Ovary (tissue), 9 donors: ENCODE data around the gene SLC9A9. TPM values are rescaled to one million over a fixed set of nuclear protein-coding genes. Genes with fewer than 3 reads are reported as not detected.

Source experiments
- DNase-seq, 5 donors: peaks; one replicate each; pipeline ENCODE4 v3.0.0-alpha.2; 2019 to 2020
- H3K27ac ChIP-seq, 2 donors: fragments of 200-600 bp; one replicate each; pipeline versions ENCODE4 v1.5.1 to v1.8.0; 2019 to 2022
- H3K27me3 ChIP-seq: fragments of 200-600 bp; one replicate; pipeline ENCODE4 v1.8.0; 2022
- H3K36me3 ChIP-seq: fragments of 200-600 bp; sonication (generic); one replicate; pipeline ENCODE4 v1.5.1; 2019
- H3K4me1 ChIP-seq: one replicate; pipeline ENCODE4 v1.8.1; 2013; ENCODE audit warnings: mild to moderate bottlenecking, moderate library complexity; ENCODE audit not compliant: insufficient read depth
- H3K4me3 ChIP-seq: fragments of 200-600 bp; sonication (generic); one replicate; pipeline ENCODE4 v1.5.1; 2017
- H3K9me3 ChIP-seq, 2 donors: fragments of 200-600 bp in 1 of 2; sonication (generic) in 1 of 2; one replicate each; pipeline versions ENCODE4 v1.5.1 to v1.8.1; 2013 to 2019; ENCODE audit warnings: mild to moderate bottlenecking in 1 of 2, moderate library complexity in 1 of 2
- CTCF ChIP-seq, 3 donors: fragments of 450-650 bp in 2 of 3; fragments of 200-600 bp in 1 of 3; IDR thresholded peaks; one replicate each; pipeline versions ENCODE4 v1.5.1 to v1.8.0; 2016 to 2022; ENCODE audit warnings: antibody characterized with exemption in 3 of 3, mild to moderate bottlenecking in 1 of 3
- EP300 ChIP-seq: sonication (generic); formaldehyde crosslinking; IDR thresholded peaks from one replicate; pipeline ENCODE4 v1.6.1; 2017; ENCODE audit warnings: antibody characterized with exemption
- POLR2A ChIP-seq: fragments of 450-650 bp; IDR thresholded peaks from one replicate; pipeline ENCODE4 v1.6.1; 2017; ENCODE audit warnings: antibody characterized with exemption, mild to moderate bottlenecking, moderate library complexity
- WGBS, 3 donors: extraction: QIAGEN DNeasy Blood & Tissue Kit in 1 of 3; methylation state at CpG; one replicate each; pipeline versions ENCODE4 v1.1.5 to v1.1.7; 2013 to 2017; 5-methylcytosine and 5-hydroxymethylcytosine counted together
- intact Hi-C, 4 donors: fragments of 100-400 bp; cut with DNase I; formaldehyde crosslinking; loops; one replicate each; pipeline versions ENCODE4 v1.11.0 to v1.15.1; 2022 to 2023
- polyA plus RNA-seq, 2 donors: library from polyadenylated mRNA; stranded (reverse); fragments of 200-250 nt in 1 of 2; fragments of 350-450 nt in 1 of 2; fragmentation: Illumina TruSeq in 1 of 2; extraction: RNeasy Lipid Tissue Mini Kit (QIAGEN cat#74804) in 1 of 2; gene quantifications; one replicate each; pipeline ENCODE4 v1.2.3, GENCODE V29; 2013 to 2014
- total RNA-seq, 7 donors: library from RNA; depleted of rRNA in 2 of 7; stranded (reverse); fragments of >200 nt in 2 of 7; fragmentation: NEBNext Ultra II Directional in 3 of 7; extraction: Animal tissue kit (Norgen Biotek cat#: 25700) in 3 of 7; gene quantifications; one replicate each; pipeline versions ENCODE4 v1.1.0 to v1.2.4, GENCODE V29; 2016 to 2023
- donor health status: DM: no; HTN: no; CAD: no; lungs with moderate emphysema.
- donor health status: DM: no; HTN: no; CAD: no.
- donor health status: Bipolar disorder and iron deficiency.
- donor health status: DM: yes; HTN: yes; CAD: no.
- donor health status: DM: no; HTN: no; CAD: no.
- donor health status: DM: yes; HTN: yes; CAD: no.

SLC9A9 gene
- total and polyA plus RNA-seq, 9 donors, result 7.0 to 22.7 (median 13.5) TPM

- 10 to 31% (median 13%) methylated on average over 3 of the region's 3 CpGs for WGBS, 3 donors
- H3K9me3 ChIP-seq, result no peaks in the 10 kb centered on the region
- H3K4me1 ChIP-seq, result no peaks in the 10 kb centered on the region
- no peak overlapping the region for H3K4me3 ChIP-seq
- DNase-seq, result no peak
- H3K36me3 ChIP-seq, result no peaks in the 10 kb centered on the region
- no peaks in the 10 kb centered on the region for H3K27me3 ChIP-seq
- intact Hi-C loops, result no loop called here
- H3K27ac ChIP-seq, result no peak overlapping the region
- TF ChIP-seq CTCF (IDR thresholded peaks at IDR 0.05) (no peak), POLR2A (no peak), EP300 (no peak)
These were observed 426.7 kb downstream of the SLC9A9 start for GRCh38 chr3:143421556-143421955.

GRCh38 chr3:143419611-143420010, 428.7 kb downstream of the SLC9A9 start:
- Histone ChIP-seq H3K27ac (no peak overlapping the region), H3K9me3 (no peaks in the 10 kb centered on the region), H3K4me1 (no peaks in the 10 kb centered on the region), H3K36me3 (no peaks in the 10 kb centered on the region), H3K4me3 (no peak overlapping the region), H3K27me3 (no peaks in the 10 kb centered on the region)
- DNase-seq, result no peak
- intact Hi-C loops, result no loop called here
- TF ChIP-seq EP300, result no peak
- no peak for TF ChIP-seq CTCF (IDR thresholded peaks at IDR 0.05)
- no peak for TF ChIP-seq POLR2A
- 89 to 95% (median 95%) methylated on average over 3 of the region's 3 CpGs for WGBS, 3 donors

- Histone ChIP-seq H3K4me3 (no peak overlapping the region), H3K27ac (no peak overlapping the region), H3K4me1 (no peaks in the 10 kb centered on the region), H3K27me3 (no peaks in the 10 kb centered on the region), H3K9me3 (no peaks in the 10 kb centered on the region), H3K36me3 (no peaks in the 10 kb centered on the region)
- WGBS, 3 donors, result 93 to 98% (median 98%) methylated on average over 3 of the region's 3 CpGs
- intact Hi-C loops, result no loop called here
- no peak for DNase-seq
- TF ChIP-seq EP300 (no peak), CTCF (IDR thresholded peaks at IDR 0.05) (no peak), POLR2A (no peak)
These were observed 429.9 kb downstream of the SLC9A9 start for GRCh38 chr3:143418391-143418790.

- no peaks in the 10 kb centered on the region for H3K4me1 ChIP-seq
- no peak overlapping the region for H3K4me3 ChIP-seq
- H3K27ac ChIP-seq, result no peak overlapping the region
- H3K27me3 ChIP-seq, result no peaks in the 10 kb centered on the region
- DNase-seq, result no peak
- WGBS, 3 donors, result 93 to 97% (median 94%) methylated on average over 2 of the region's 2 CpGs
- no peaks in the 10 kb centered on the region for H3K9me3 ChIP-seq
- no peaks in the 10 kb centered on the region for H3K36me3 ChIP-seq
- TF ChIP-seq POLR2A (no peak), CTCF (IDR thresholded peaks at IDR 0.05) (no peak), EP300 (no peak)
- intact Hi-C loops, result no loop called here
These were observed 432.0 kb downstream of the SLC9A9 start for GRCh38 chr3:143416229-143416628.
